ENCODE measurements around the gene AEBP1.

The AEBP1 gene

DNA sequence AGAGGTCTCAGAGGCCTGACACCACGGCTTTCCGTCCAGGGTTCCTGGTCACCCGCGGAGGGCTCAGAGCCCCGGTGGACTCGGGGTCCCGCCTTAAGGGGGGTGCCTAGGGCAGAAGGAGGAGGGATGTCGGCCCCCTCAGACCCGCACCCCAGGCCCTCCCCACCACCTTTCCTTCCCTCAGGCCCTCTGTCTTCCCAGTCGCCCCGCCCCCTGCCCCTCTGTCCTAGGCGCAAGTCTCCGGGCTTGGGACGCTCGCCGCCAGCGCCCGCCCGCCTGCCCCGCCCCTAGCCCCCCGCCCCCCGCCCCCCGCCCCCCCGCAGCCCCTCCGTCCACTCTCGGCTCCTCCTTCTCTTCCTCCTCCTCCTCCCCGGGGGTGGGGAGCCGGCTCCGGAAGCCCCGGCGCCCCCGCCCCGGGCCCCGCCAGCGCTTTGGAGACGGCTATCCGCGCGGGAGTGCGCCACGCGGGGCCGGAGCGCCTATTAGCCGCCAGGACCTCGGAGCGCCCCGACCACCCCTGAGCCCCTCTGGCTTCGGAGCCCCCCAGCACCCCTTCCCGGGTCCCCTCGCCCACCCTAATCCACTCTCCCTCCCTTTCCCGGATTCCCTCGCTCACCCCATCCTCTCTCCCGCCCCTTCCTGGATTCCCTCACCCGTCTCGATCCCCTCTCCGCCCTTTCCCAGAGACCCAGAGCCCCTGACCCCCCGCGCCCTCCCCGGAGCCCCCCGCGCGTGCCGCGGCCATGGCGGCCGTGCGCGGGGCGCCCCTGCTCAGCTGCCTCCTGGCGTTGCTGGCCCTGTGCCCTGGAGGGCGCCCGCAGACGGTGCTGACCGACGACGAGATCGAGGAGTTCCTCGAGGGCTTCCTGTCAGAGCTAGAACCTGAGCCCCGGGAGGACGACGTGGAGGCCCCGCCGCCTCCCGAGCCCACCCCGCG, at the start of gene AEBP1:
TSS of gene AEBP1 (plus strand) at position 423 of the 937 bp plus-strand sequence. CDS start at position 744, 321 bp downstream.
- DNase-seq, result peak in 1 of 4 experiments; percentile 34

DNA sequence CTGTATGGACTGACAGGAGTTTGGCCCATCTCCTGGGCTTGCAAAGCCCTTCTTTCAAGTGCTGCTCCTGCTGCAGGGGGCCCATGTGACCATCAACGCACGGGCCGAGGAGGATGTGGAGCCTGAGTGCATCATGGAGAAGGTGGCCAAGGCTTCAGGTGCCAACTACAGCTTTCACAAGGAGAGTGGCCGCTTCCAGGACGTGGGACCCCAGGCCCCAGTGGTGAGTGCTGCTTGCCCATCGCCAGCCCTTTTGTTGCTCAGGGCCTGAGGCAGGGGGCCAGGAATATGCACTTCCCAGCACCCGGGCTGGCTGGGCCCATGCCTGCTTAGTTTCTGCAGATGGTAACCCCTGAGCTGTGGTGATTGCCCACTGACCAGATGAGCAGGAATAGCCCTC, 47.5 kb upstream of the AEBP1 start:
- DNase-seq, result no peak

DNA sequence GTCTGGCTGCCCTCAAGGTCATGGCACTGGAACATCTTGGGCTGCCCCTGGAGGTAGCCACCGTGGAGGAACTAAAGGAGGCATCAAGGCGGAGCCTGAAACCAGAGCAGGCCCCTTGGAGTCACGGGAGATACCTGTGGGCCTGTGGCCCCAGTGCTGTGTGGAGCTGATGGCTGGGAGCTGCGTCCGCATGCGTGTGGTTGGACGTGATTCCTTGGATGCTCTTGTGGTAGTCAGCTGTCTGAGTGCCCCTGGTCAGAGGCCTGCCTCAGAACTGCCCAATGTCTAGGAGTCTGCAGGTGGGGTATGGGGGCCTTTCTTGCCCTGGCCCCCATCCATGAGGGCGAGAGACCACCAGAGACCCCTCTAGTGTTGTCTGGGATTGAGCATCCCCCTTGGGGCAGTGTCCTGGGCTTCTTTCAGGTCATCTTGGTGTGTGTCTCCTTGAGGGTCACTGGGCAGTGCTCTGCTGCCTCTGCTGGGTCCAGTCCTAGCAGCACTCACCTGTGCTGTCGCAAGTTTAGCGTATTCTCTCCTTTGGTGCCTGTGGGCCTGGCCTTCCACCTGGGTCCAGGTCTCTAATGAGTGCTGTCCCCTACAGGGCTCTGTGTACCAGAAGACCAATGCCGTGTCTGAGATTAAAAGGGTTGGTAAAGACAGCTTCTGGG, 46.8 kb upstream of the AEBP1 start:
- DNase-seq, result no peak

DNA sequence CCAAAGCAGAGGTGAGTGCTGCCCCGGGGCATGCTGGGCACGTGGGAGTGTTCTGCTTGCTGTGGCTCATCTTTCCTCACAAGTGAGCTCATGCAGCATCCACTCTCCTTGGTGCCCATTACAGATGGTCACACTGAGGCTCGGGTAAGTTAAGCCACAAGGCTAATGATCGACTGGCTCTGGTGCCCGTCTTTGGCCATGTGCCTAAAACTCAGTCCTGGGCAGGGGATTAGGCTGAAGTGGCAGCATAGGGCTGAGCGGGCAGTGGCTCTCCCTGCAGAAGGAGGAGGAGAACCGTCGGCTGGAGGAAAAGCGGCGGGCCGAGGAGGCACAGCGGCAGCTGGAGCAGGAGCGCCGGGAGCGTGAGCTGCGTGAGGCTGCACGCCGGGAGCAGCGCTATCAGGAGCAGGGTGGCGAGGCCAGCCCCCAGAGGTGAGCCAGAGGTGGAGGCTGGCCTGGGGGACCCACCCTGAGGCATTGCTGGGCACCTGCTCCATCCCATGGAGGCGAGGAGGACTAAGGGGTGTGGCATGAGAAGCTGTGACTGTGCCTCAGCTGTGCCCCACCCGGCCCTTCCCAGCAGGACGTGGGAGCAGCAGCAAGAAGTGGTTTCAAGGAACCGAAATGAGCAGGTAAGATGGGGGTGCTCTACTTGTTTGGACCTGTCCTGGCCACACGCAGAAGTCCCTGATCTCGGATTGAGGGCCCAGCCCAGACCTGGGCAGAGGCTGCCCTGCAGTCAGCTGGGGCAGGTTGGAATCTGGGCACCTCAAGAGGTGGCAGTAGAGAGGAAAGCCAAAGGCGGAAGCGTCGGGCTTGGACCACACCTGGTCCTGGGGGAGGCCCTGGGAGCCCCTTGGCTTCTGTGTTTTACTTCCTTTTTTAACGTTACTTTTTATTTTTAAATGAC, 46.0 kb upstream of the AEBP1 start:
- no peak for DNase-seq

DNA sequence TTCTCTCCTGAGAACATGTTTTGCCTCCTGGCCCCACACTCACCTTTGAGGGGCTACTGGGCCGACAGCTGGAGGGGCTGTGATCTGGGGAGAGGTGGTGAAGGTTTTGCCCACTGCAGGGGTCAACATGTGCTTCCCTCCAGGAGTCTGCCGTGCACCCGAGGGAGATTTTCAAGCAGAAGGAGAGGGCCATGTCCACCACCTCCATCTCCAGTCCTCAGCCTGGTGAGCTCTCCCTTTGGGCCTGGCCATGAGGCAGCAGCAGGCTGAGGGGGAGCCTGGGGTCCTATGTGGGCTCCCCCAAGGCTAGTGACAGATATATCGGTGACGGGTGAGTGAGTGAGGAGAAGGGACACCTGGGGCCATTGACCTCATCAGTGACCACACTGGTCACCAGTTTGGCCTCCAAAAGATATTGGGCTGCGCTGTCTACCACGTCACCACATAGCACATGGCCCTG, 45.4 kb upstream of the AEBP1 start:
- DNase-seq, result no peak

DNA sequence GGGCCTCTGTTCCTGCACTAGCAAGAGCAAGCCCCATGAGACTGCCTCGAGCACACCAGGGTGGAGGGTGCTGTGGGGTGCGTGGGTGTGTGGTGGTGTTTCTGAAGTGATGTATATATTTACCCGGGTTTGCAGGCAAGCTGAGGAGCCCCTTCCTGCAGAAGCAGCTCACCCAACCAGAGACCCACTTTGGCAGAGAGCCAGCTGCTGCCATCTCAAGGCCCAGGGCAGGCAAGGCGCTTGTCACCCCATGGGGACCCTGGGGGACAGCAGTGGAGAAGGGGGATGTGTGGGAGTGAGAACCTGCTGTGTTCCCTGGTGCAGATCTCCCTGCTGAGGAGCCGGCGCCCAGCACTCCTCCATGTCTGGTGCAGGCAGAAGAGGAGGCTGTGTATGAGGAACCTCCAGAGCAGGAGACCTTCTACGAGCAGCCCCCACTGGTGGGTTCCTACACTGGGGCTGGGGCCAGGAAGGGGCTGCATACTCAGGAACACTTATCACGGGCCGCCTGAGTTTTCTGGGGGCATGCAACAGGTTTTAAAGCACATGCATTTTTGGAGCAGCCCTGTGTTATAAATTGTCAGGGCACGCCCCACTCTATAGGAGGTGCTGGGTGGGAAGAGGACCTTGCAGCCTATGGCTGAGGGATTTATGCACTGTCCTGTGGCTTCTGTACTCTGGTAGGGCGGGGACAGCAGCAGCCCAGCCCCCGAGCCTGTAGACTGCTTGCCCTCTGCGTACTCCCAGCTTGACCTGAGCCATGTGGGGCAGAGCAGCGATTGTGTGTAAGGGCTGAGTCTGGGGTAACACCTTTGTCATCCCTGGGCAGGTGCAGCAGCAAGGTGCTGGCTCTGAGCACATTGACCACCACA, 44.7 kb upstream of the AEBP1 start:
- no peak for DNase-seq

DNA sequence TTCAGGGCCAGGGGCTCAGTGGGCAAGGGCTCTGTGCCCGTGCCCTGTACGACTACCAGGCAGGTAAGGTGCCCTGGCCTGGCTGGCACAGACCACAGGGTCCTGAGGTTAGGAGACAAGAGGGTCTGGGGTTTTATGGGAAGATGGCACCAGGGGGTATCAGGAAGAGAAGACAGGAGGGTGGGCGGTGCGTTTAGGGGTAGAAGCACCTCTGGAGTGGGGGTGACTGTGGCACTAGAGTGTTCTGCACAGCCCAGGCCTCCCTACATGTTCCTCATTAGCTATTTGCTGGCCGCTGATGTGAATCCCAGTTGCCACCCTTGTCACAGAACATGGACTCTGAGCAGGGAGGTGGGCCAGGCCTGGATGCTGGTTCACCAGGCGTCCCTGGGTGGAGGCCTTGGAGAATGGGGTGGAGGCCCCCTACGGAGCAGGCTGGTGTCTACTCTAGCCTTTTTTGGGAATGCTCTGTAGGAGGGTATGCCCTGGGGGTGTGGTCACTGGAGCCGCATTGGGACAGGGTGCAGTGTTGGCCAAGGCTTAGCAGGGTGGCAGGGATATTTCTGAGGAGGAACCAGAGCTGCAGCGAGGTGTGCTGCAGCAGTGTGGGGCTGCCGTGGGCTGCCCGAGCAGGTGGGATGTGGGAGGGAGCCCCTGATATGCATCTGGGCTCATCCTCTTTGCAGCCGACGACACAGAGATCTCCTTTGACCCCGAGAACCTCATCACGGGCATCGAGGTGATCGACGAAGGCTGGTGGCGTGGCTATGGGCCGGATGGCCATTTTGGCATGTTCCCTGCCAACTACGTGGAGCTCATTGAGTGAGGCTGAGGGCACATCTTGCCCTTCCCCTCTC, 43.8 kb upstream of the AEBP1 start:
- no peak for DNase-seq

DNA sequence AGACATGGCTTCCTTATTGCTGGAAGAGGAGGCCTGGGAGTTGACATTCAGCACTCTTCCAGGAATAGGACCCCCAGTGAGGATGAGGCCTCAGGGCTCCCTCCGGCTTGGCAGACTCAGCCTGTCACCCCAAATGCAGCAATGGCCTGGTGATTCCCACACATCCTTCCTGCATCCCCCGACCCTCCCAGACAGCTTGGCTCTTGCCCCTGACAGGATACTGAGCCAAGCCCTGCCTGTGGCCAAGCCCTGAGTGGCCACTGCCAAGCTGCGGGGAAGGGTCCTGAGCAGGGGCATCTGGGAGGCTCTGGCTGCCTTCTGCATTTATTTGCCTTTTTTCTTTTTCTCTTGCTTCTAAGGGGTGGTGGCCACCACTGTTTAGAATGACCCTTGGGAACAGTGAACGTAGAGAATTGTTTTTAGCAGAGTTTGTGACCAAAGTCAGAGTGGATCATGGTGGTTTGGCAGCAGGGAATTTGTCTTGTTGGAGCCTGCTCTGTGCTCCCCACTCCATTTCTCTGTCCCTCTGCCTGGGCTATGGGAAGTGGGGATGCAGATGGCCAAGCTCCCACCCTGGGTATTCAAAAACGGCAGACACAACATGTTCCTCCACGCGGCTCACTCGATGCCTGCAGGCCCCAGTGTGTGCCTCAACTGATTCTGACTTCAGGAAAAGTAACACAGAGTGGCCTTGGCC, 43.0 kb upstream of the AEBP1 start:
- no peak for DNase-seq

DNA sequence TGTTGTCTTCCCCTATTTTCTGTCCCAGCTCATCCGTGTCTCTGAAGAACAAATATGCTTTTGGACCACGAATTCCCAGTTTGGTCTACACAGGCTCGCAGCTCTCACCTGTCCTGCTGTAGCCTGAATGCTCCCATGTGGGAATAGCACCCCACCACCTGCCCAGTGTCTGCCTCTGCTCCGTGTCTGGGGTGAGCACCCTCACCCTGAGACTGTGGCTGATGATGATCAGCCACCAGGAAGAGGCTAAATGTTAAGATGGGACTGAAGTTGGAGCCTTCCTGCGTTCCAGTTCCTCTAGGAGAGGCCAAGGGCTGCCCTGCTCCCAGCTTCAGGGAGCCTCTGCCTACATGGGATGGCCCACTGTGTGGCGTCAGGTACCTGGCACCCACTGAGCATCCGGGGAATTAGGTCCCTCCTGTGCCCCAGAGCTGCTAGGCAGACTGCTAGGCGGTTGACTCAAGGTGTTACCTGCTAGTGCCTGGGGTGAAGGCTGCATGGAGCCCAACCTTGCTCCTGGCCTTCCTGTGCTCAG, 42.4 kb upstream of the AEBP1 start:
- DNase-seq, result no peak

DNA sequence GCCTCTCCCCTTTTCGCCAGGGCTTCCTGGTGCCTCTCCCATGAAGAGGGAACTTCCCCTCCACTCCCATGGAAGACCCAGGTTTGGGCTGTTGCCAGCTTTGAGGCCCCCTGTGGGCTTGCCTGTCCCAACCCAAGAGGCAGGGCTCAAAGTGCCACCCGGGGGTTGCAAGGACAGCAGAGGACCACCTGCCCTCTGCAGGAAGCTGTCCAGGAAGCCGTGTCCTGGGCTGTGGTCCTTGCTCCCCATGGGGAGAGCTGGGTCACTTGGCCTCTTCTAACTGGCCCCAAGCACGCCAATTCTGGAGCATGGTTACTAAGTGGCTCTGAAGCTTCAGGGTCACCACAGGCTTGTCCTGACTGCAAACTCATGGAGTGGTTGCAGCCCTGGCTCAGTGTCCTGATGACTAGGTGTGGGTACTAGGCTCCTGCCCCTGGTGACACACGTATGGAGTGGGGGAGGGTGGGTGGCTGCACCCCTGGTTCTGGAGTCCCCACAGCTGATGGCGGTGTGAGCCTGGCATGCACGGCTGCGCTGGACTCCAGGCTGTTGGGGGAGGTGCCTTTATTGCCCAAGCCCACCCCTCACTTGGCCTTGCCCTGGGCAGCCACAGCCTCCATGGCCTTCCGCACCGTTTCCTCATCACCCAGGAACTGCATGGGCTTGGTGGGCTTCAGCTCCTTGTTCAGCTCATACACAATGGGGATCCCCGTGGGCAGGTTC, 41.8 kb upstream of the AEBP1 start:
- DNase-seq, result no peak

DNA sequence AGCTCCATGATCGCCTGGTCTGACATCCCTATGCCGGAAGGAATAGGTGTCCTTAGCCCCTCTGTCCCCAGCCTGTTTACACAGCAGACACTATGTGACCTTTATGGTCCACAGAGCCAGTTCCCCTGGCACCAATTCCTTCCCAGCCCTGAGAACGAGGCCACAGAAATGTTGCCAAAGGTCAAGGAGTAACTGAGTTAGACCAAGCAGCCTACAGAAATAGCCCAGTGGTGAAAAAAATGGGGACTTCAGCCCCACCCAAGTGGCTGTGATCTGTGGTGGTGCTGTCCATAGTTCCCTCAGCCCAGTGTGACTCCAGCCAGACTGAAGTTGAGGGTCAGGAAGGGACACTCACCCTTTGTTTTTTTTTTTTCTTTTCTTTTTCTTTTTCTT, 41.2 kb upstream of the AEBP1 start:
- no peak for DNase-seq

DNA sequence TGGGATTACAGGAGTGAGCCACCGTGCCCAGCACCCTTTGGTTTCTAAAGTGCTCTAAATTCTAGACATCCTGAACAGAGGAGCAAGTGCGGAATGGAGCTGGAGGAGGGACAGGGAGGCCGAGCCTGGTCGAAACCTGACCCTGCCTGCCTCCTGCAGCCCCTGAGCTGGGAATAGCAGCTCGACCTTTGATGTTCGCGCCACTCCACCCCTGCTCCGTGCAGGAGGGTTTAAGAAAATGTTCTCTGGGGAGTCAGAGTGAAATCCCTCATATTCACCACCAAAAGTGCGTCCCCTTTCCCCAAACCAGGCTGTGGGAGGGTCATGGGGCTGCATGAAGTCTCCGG, 40.6 kb upstream of the AEBP1 start:
- no peak for DNase-seq

DNA sequence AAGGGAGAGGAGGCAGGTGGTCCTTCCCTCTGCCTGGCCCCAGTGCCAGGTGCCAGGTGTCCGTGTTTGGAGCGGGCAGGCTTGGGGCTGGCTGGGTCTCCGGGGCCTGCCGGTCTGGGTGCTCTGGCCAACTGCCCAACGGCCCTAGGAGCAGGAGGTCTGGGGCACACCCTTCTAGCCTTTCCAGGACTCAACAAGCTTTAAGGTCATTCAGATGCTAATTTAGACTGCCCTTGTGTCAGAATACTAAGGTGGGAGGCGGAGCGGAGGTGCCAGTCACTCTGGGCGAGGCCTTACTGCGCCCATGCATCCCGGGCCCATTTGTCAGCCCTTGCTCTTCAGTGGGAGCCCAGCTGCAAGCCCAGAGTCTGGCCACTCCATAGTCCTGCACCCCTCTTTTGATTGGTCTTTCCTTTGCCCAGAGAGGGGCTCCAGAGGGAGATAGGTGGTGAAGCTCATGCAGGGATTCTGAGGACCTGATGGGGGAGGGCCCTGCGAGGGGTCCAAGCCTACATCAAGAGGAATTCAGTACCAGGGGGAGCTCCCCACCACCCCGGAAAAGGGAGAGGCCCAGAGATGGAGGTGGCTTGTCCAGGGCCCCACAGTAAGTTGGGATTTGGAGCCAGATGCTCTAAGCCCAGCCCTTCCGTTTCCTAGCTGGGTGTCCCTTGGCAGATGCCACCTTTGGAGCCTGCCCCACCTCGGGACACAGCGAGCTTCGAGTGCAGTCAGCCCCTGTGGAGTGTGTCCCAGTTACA, 40.1 kb upstream of the AEBP1 start:
- no peak for DNase-seq

DNA sequence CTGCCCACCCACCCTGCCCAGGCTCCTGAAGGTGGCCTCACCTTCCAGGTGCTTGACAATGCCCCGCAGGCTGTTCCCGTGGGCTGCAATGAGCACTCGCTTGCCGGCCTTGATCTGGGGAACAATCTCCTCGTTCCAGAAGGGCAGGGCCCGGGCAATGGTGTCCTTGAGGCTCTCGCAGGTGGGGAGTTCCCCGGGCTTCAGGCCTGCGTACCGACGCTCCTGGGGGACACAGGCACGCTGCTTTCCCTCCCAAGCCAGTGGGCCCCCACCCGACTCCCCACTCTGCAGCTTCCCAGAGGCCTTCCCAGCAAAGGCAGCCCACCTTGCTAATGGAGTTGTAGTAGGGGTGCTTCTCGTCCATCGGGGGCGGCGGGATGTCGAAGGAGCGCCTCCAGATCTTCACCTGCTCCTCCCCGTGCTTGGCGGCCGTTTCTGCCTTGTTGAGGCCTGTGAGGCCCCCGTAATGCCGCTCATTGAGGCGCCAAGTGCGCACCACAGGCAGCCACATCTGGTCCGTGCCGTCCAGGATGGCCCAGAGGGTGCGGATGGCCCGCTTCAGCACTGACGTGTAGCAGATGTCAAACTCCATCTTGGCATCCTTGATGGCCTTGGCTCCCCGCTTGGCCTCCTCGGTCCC, 39.2 kb upstream of the AEBP1 start:
- no peak for DNase-seq

DNA sequence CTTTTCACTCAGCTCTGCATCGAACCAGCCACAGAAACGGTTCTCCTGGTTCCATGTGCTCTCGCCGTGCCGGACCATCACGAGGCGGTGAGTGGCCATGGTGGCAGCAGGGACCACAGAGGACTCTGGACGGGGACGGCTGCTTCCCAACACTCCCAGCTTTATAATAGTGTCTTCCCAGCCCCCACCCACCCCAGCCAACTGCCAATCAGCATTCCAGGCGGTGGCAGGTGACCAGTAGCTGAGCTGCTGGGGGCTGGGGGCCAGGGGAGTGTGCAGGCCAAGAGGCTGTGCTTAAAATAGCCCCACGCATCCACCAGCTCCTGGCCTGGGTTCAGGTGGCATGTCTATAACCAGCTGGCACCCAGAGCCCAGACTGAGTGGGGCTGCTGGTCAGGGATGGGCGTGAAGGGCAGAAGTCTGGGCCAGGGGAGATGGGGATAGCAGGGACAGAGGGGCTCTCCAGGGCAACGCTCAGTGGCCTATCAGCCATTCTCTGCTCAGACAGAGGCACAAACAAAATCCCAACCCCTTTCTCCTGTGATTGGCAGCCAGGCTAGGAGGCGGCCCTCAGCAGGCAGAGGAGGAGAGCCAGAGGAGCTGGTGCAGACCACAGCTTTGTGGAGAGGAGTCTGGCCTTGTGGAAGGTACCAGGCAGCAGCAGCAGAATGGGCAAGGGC, 38.6 kb upstream of the AEBP1 start, which contains the start of gene PGAM2:
TSS of gene PGAM2 (minus strand) at position 137 of the 680 bp plus-strand sequence. CDS start at position 99, 38 bp downstream.
- no peak for DNase-seq

DNA sequence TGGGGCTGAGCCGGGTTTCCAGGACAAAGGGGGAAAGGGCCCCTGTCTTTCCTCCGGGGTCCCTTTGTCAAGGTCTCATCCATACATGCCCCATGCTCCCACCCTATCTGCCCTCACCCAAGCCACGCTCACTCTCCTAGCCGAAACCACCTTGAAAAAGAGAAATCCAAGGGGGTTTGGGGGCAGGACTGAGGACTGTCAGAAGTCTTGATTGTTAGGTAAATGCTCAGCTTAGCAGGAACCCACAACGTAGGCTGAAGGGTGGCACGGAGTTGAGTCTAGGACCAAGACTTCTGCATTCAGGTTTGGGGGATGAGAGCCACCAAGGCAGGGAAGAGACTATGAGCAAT, 38.1 kb upstream of the AEBP1 start:
- no peak for DNase-seq

DNA sequence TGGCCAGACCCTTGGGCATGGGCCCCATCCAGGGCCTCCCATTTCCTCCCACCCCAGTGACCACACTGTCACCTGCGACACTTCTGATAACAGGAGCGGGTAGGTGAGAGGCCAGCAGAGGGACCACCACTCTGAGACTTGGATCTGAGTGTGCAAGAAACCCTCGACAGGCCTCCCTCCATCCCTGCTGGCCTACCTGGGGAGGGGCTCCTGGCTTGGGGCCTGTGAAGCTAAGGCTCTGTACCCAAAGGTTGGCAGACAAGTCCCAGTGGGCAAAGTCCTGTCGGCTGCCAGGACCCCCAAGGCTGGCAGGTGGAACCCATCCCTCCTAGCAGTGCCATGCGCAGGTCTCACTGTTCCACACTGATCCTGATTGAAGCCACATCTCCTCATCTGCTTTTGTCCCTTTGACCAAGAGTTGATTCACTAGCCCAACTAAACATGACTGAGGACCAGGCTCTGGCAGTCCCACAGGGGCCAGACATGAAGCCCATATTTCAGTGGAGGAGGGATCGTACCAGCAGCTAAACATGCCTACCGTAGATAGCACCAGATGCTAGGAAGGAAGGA, 37.6 kb upstream of the AEBP1 start:
- no peak for DNase-seq
